HG03469 (cell line): ENCODE results near the gene ISM2.

ENCODE experiments used
- ATAC-seq: cut with Tn5 transposase; IDR thresholded peaks from one replicate; pipeline ENCODE4 v1.9.1; 2021; ENCODE audit warnings: mild to moderate bottlenecking, moderate library complexity, moderate number of reproducible peaks; ENCODE audit not compliant: unreplicated experiment

The ISM2 gene

GRCh38 chr14:77508249-77508648 lies 9.6 kb upstream of the ISM2 start:
- ATAC-seq = no peak

- no peak for ATAC-seq
These were observed 9.1 kb upstream of the ISM2 start for GRCh38 chr14:77507762-77508161.

DNA sequence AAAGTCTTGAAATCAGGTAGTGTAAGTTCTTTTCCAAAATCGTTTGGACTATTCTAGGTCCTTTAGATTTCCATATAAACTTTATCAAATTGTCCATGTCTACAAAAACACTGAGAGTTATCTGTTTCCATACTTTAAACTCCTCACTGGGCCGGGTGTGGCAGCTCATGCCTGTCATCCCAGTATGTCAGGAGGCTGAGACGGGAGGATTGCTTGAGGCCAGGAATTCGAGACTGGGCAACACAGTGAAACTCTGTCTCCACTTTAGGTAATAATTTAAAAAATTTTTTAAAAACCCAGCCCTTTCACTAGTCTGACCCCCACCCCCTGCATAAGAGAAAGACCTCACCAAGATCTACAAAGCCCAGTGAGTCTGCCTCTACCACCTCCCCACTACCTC lies 6.4 kb upstream of the ISM2 start:
- ATAC-seq = no peak

GRCh38 chr14:77503138-77503537 lies 4.5 kb upstream of the ISM2 start:
- no peak for ATAC-seq

DNA sequence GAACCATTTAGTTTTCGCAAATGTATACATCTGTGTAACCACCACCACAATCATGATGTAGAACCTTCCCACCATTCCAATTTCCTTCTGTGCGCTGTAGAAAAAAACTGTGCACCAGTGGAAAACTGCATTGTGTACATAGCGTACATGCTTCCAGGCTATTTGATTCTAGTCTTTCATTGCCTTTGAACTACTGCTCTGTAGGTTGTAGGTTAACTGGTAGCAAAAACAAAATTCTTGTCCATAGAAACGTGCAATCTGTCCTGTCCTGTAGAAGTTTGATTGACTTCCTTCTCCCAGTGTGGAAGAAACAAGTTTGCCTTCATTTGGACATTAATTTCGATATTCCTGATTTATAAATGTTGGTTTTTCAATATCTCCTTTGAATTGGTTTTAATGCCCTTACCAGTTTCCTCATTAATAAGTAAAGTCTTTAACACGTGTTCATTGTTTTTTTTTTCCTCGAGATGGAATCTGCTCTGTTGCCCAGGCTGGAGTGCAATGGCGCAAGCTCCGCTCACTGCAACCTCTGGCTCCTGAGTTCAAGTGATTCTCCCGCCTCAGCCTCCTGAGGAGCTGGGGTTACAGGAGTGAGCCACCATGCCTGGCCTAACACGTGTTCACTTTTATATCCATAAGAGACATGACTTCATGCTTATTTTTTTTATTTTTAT lies 3.6 kb upstream of the ISM2 start:
- no peak for ATAC-seq

- ATAC-seq = no peak
These were observed 440 bp upstream of the ISM2 start for GRCh38 chr14:77498984-77499527.

- ATAC-seq = no peak
These were observed 3.3 kb downstream of the ISM2 start for GRCh38 chr14:77495334-77495733.

DNA sequence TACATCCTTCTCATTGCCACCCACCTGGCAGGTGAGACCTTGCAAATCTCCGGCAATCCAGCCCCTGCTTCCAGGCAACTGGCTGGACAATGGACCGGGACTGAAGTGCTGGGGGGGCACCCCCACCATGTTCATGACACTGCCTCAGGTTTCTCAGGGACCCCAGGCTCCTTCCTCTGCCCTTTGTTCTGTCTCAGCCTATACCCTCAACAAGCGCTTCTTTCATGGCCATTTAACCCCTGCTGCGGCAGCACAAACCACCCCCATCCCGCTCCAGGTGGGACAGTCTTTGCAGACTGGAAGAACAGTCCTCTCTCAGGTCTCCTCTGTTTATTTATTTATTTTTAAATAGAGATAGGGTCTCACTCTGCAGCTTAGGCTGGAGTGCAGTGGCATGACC lies 7.6 kb downstream of the ISM2 start:
- no peak for ATAC-seq

DNA sequence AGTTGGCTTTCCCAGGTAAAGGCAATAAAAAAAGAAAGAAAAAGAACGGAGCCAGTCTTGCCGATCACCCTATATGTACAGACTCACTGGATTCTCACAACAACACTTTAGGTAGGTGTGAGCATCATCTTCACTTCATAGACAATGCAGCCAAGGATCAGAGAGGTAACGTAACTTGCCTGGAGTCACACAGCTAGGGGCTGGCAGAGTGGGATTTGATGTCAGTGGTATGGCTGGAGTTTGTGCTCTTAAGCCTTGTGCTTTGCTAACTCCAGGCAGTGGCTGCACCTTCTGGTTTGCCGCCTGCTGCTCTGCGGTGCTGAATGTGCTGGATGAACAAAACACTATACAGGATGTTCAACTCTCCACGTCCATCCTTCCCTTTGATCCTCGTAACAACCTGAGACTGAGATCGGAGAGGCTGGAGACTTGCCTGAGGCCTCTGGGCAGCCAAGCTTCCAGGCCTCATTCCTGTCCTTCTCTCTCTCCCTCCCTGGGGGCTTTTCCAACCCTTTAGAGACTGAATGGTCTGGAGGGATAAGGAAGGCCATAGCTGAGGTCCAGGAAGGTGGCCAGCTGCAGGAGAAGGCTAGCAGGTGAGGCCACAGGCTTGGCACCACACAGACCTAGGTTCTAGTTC lies 8.1 kb downstream of the ISM2 start:
- no peak for ATAC-seq

DNA sequence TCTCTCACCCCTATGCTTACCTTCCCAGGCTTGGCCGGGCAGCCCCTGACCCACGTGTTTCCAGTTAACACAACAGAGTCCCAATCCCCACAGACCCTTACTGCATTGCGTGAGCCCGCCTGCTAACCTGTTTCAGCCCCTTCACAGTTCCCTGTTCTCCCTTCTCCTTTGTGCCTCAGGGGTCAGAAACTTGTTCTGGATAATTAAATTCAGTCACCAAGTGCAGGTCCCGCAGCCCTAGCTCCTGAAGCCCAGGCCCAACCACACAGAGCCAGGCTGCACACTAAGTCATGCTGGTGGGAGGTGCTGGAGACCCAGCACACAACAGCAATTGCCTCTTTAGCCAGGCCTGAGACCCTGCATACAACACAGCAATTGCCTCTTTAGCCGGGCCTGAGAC lies 9.6 kb downstream of the ISM2 start:
- ATAC-seq = no peak

DNA sequence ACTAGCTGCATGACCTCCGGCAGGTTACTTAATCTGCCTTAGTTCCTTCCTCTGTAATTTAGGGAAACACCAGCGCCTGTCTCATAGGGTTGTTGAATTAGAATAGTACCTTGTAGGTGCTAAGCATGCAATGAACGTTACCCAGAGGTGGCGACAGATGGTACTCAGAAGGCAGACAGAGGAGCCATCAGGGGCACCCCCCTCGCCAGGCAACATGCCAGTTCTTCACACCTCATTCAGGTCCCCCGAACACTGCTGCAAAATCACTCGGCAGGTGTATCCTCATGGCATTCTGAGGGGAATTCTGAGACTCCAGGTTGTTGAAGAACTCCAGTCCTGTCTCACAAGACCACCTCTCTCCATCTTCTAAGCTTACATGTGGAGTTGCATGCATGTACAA lies 10.1 kb downstream of the ISM2 start:
- ATAC-seq = no peak

GRCh38 chr14:77485901-77486678 lies 12.5 kb downstream of the ISM2 start:
- no peak for ATAC-seq

- ATAC-seq = no peak
These were observed 13.4 kb downstream of the ISM2 start for GRCh38 chr14:77485256-77485655.

GRCh38 chr14:77482422-77482821 lies 16.2 kb downstream of the ISM2 start:
- ATAC-seq = no peak

GRCh38 chr14:77478796-77479195 lies 19.8 kb downstream of the ISM2 start:
- peak; percentile 92 for ATAC-seq

GRCh38 chr14:77478029-77478428 lies 20.6 kb downstream of the ISM2 start:
- ATAC-seq = no peak

DNA sequence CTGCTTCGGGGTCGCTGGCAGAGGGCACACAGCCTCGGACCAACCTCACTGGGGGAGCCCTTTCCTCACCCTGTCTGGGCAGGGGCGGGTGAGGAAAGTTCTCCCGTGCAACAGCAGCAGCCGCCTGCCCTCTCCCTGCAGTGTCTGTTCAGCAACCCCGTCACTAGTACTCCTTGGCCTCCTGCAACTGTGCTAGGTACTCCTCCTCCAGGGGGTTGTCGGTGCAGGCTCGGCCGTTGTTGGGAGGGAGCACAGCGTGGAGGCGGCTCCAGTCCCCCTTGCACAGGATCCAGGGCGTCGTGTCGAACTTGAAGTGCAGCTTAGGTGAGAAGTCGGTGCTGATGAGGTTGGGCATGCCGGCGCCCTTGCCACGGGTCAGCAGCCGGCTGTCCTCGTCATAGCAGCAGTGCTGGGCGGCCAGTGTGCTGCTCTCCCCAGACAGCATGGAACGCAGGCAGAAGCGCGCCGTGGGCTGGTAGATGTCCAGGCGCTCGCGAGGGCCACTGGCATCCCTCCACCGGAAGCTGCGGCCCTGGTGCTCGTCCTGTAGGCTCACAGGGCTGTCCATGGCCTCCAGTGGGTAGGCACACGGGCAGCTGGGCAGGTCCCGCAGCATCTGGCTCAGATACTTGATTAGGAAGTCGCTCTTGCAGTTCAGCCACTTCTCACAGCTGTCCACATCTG lies 23.0 kb downstream of the ISM2 start:
- ATAC-seq = no peak

DNA sequence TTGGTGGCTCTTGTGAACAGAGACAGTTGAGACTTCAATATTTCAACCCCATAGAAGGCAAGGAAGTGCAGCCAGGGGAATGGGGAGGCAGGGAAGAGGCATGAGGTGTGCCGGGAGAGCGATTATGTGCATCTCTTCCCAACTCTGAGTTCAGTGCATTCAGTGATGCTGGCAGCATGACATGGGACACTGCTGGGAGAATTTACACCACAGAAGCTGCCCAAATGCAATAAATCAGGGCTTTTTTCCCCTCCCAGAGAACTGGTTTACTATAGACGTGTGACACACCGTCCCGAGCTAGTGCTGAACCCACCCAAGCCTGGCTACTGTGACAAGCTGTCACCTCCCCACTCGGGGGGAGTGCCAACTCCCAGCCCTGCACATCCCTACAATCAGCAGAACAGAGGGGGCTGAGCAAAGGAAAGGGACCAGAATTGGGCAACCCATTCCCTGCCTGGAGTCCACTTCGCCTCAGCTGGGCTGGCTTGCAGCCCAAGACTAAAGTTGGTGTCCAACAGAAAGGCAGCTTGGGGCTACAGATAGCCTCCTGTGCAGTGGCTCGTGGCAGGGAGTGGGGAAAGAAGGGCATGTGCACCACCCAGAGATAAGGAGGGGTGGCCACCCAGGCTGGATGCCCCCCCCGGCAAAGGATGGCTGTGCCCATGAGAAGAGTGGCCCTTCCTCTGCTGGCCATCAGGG lies 24.0 kb downstream of the ISM2 start:
- ATAC-seq = no peak

DNA sequence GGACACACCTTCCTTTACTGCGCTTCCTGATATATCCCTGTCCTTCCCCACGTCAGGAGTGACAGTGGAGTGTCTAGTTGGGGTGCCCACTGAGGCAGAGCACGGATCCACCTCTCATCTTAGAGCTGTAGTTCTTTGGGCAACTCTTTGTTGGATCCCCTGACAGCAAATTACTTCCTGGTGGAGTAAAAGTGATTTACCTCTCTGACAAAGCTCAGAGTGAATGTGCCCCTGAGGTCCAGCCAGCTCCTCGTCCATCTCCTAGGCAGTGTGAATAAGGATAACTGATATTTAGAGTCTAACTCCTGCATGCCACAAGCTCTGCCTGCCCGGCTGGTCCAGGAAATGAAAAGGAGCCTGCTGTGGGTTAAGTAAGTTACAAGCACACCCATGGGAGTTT lies 24.7 kb downstream of the ISM2 start:
- ATAC-seq = no peak

DNA sequence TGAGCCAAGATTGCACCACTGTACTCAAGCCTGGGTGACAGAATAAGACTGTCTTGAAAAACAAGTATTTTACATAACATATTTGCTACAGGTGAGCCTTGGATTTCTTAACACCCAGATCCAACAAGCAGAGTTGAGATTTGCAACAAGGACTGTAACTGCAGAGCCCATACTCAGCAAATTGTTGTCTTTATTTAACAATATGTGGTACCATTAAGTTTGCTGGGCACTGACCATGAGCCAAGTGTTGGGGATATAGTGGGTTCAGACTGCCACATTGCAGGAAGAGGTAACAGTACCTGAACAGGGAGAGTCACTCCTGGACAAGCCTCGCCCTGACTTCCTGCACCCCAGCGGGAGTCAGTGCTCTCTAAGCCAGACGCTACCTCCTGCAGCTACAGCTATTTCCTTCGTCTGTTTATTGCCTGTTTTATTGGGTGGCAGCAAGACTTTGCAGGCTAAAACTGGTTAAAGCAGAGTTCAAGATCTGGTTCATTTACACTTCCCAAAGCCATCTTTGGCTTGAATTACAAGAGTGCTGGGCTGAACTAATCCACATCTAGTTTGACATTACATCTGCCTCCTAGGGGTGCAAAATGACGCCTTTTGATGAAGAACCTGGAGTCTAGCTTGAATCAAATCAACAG lies 28.3 kb downstream of the ISM2 start:
- ATAC-seq = no peak
